PFSK-1 (cell line): ENCODE measurements around the gene EPM2A.

Experiments
- POLR2AphosphoS5 ChIP-seq: IDR thresholded peaks from 2 replicates; pipeline ENCODE4 v1.6.1; 2012; ENCODE audit warnings: low read depth, mild to moderate bottlenecking, control low read depth, low read length, moderate library complexity
- REST ChIP-seq, 2 experiments: IDR thresholded peaks; 2 replicates each; pipeline versions ENCODE4 v1.6.1 to v1.8.0; 2011 to 2012; ENCODE audit warnings: low read depth in 2 of 2, low read length in 2 of 2, control low read depth in 1 of 2, inconsistent platforms in 1 of 2, mild to moderate bottlenecking in 1 of 2, moderate library complexity in 1 of 2; ENCODE audit not compliant: insufficient read depth in 1 of 2

GRCh38 chr6:145713773-145714172 lies 21.5 kb downstream of the EPM2A start:
- no peak for TF ChIP-seq POLR2AphosphoS5
- TF ChIP-seq REST (IDR thresholded peaks at IDR 0.05; ENCODE audit: insufficient read depth in 1 of 2, low read depth in 2 of 2, low read length in 2 of 2): no peak
